Measurements from ENCODE around the gene ACRBP. TPM values are rescaled to one million over a fixed set of nuclear protein-coding genes. Genes with fewer than 3 reads are reported as not detected.

ACRBP gene
- total RNA-seq: under 0.01 TPM in 1 of 2 replicates, not detected in the other

DNA sequence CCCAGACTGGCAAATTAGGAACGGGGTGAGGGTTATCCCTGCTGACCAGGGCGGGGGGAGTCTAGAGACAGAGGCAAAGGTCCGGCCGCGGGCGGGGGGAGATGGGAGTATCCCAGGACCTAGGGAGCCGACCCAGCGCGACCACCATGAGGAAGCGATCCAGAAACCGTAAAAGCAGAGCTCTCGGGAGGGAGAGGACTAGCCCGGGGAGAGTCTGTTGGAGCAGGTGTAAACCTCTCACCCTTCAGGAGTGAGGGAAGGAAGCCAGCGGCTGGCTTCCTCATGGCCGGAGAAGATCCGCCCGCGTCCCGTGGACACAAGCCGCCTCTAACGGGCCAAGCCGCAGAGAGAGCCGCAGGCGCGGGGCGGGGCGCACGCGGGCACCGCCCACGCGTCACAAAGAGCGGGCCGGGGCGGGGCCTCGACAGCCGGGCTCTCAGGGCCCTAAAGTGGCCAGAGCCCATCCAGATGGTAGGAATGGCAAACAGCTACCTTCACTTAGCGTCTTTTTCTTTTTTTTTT, at the start of gene ACRBP:
Gene ACRBP, minus strand, starts transcription at position 350 of the 522 bp plus-strand sequence. Its CDS starts 66 bp downstream, at position 284.

GRCh38 chr12:6688999-6689882, 42.0 kb upstream of the ACRBP start, which contains the start of gene ZNF384:
ZNF384 (minus strand) TSS chr12:6689375; CDS start chr12:6679520, 9,855 bp downstream.

GRCh38 chr12:6662906-6663742, 15.9 kb upstream of the ACRBP start, which contains the start of gene ING4:
ING4 (minus strand) TSS chr12:6663119; CDS start chr12:6663101, 18 bp downstream.

DNA sequence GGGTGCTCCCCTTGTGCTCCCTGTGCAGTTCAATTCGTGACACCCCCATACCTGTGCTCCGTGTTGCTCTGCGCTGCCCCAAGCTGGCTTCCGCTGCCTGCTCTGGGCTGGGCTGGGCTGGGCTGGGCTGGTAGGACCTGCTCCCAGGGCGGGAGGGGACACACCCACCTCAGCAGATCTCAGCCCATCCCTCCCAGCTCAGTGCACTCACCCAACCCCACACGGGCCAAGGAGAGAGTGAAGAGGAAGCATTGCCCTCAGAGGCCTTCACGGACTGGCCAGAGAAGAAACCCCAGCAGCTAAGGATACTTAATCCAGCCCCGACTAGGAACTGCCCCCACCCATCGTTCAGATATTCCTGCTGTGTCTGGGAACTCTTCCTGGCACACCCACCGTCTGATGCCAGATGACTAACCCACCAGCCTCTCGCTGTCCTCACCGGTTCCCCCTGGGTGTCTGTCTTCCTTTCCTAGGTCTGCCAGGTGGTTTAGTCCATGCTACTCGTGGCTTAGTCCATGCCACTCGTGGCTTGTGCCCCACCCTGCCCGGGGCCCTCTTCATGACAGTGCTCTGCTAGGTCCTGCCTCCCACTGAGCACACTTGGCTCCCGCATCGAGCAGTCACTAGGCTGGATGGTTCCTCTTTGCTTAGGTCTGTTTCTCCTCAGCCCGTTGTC, 11.2 kb downstream of the ACRBP start, which contains the start of gene LPAR5:
Gene LPAR5, minus strand, starts transcription at position 104 of the 676 bp plus-strand sequence. CDS start 14,711 bp downstream, outside the sequence.

Other genes with a start within 250 kb of the ACRBP start
- gene CD27, start 202.5 kb downstream of the ACRBP start, total RNA-seq: not detected in 2 replicates
- 3.8 and 13.5 TPM in 2 replicates for gene TAPBPL, start 195.4 kb downstream of the ACRBP start, total RNA-seq
- 2.7 and 3.7 TPM in 2 replicates for gene VAMP1, start 176.8 kb downstream of the ACRBP start, total RNA-seq
- 86.8 and 164 TPM in 2 replicates for gene MRPL51, start 154.2 kb downstream of the ACRBP start, total RNA-seq
- gene NCAPD2, start 153.3 kb downstream of the ACRBP start, total RNA-seq: 27.6 and 102 TPM in 2 replicates
- gene GAPDH, start 112.9 kb downstream of the ACRBP start, total RNA-seq: 10,543 and 12,698 TPM in 2 replicates
- gene IFFO1, start 91.4 kb downstream of the ACRBP start, total RNA-seq: 9.0 and 21.4 TPM in 2 replicates
- 16.3 and 29.1 TPM in 2 replicates for gene NOP2, start 79.1 kb downstream of the ACRBP start, total RNA-seq
- gene CHD4, start 40.1 kb downstream of the ACRBP start, total RNA-seq: 152 and 224 TPM in 2 replicates
- gene LPAR5, start 11.5 kb downstream of the ACRBP start, total RNA-seq: not detected in 2 replicates
- gene ING4, start 15.7 kb upstream of the ACRBP start, total RNA-seq: 19.7 and 33.5 TPM in 2 replicates
- gene ZNF384, start 41.9 kb upstream of the ACRBP start, total RNA-seq: 9.0 and 11.3 TPM in 2 replicates
- under 0.01 TPM in 2 replicates for gene PIANP, start 53.4 kb upstream of the ACRBP start, total RNA-seq
- gene COPS7A, start 76.6 kb upstream of the ACRBP start, total RNA-seq: 87.9 and 100 TPM in 2 replicates
- gene MLF2, start 105.7 kb upstream of the ACRBP start, total RNA-seq: 147 and 175 TPM in 2 replicates
- 17.2 and 38.0 TPM in 2 replicates for gene PTMS, start 118.9 kb upstream of the ACRBP start, total RNA-seq
- not detected in 2 replicates for gene LAG3, start 125.1 kb upstream of the ACRBP start, total RNA-seq
- gene CD4, start 142.1 kb upstream of the ACRBP start, total RNA-seq: 0.28 and 0.58 TPM in 2 replicates
- 0.96 and 2.5 TPM in 2 replicates for gene GPR162, start 174.4 kb upstream of the ACRBP start, total RNA-seq
- gene P3H3, start 181.0 kb upstream of the ACRBP start, total RNA-seq: 79.6 and 124 TPM in 2 replicates
- 1.4 and 2.5 TPM in 2 replicates for gene GNB3, start 193.5 kb upstream of the ACRBP start, total RNA-seq
- gene CDCA3, start 203.9 kb upstream of the ACRBP start, total RNA-seq: 5.6 and 29.7 TPM in 2 replicates
- 77.8 and 123 TPM in 2 replicates for gene USP5, start 204.7 kb upstream of the ACRBP start, total RNA-seq
- 1,644 and 1,719 TPM in 2 replicates for gene TPI1, start 220.1 kb upstream of the ACRBP start, total RNA-seq
- gene SPSB2, start 225.9 kb upstream of the ACRBP start, total RNA-seq: 3.6 and 4.2 TPM in 2 replicates

Measured in regular cardiac myocyte (primary cell).